Mucosa of rectum (tissue), 2 donors: Measurements from ENCODE around the gene HK3.

ENCODE experiments used
- H3K27ac ChIP-seq, 2 donors: one replicate each; pipeline ENCODE4 v1.7.0; 2013; ENCODE audit warnings: inconsistent platforms in 2 of 2, low read depth in 2 of 2, low read length in 2 of 2
- H3K27me3 ChIP-seq, 2 donors: one replicate each; pipeline ENCODE4 v1.7.0; 2013; ENCODE audit warnings: low read length in 2 of 2; ENCODE audit not compliant: control insufficient read depth in 2 of 2, insufficient read depth in 2 of 2
- H3K36me3 ChIP-seq, 2 donors: one replicate each; pipeline ENCODE4 v1.7.0; 2013; ENCODE audit warnings: low read length in 2 of 2; ENCODE audit not compliant: control insufficient read depth in 2 of 2, insufficient read depth in 2 of 2
- H3K4me1 ChIP-seq, 2 donors: one replicate each; pipeline ENCODE4 v1.7.0; 2013; ENCODE audit warnings: low read length in 2 of 2, mild to moderate bottlenecking in 1 of 2; ENCODE audit not compliant: control insufficient read depth in 2 of 2, insufficient read depth in 2 of 2
- H3K4me3 ChIP-seq, 2 donors: one replicate each; pipeline ENCODE4 v1.7.0; 2013; ENCODE audit warnings: low read length in 2 of 2
- H3K9ac ChIP-seq, 2 donors: one replicate each; pipeline ENCODE4 v1.7.0; 2013; ENCODE audit warnings: low read length in 2 of 2, low read depth in 1 of 2, mild to moderate bottlenecking in 1 of 2
- H3K9me3 ChIP-seq, 2 donors: one replicate each; pipeline ENCODE4 v1.7.0; 2013; ENCODE audit warnings: low read length in 2 of 2; ENCODE audit not compliant: control insufficient read depth in 2 of 2
- donor health status: healthy.
- donor health status: Normal muscosa, but diverticular disease.

HK3 gene

DNA sequence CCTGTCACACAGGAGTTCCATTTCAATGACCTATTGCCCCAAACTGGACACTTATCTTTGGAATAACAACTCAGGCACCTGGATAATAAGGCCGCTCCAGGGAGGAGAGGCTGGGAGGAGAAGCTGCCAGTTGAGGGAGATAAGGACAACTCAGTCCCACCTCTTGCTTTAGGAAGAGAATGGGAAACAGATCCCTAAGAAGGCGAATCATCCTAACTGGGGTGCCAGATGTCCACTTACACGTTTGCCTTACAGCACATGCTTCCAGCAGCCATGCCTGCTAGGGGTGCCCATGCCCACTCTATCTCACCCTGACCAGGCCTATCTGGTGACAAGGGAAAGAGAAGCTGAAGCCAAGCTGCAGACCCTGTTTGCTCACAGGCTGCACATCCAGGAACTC, 6.5 kb downstream of the HK3 start:
- Histone ChIP-seq H3K36me3 (no peaks in the 10 kb centered on the region), H3K4me3 (no peak overlapping the region)

DNA sequence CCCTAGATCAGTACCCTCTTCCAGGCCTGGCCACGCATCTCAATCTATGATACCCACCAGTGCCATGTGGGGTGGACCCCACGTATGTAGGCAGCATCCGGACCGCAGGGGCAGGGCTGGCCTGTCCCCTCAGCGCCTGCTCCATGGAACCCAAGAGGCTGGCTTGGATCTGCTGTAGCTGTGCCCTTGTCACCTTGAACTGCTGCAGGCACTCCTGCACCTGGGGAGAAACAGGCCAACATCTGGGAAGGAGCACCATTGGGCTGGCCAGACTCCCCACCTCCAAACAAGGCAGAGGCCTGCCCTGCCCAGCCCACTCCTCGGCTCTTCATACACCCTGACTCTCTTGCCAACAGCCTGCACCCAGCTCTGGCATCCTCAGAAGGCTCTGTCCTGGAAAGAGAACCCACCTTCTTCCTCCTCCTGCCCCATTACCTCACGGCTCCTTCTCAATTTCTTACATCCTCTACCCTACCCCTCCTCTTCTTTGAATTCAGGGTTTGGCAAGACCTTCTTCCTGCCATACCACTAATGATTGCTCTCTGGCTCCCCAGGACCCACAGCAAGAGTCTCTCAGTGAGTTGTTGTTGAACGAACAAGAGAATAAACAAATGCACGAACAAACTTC, 7.7 kb downstream of the HK3 start:
- H3K4me3 ChIP-seq = no peak overlapping the region
- no peak overlapping the region for H3K9ac ChIP-seq
- H3K27ac ChIP-seq = no peak overlapping the region
- no peaks in the 10 kb centered on the region for H3K9me3 ChIP-seq
- no peaks in the 10 kb centered on the region for H3K27me3 ChIP-seq
- peaks cover 0 to 2% of the 10 kb centered on the region in 2 donors for H3K4me1 ChIP-seq
- no peaks in the 10 kb centered on the region for H3K36me3 ChIP-seq

More for the DNA sequence above, 6.5 kb downstream of the HK3 start:
- Histone ChIP-seq H3K27me3 (no peaks in the 10 kb centered on the region), H3K4me1 (peaks cover 0 to 2% of the 10 kb centered on the region in 2 donors), H3K9me3 (no peaks in the 10 kb centered on the region), H3K9ac (no peak overlapping the region), H3K27ac (no peak overlapping the region)

DNA sequence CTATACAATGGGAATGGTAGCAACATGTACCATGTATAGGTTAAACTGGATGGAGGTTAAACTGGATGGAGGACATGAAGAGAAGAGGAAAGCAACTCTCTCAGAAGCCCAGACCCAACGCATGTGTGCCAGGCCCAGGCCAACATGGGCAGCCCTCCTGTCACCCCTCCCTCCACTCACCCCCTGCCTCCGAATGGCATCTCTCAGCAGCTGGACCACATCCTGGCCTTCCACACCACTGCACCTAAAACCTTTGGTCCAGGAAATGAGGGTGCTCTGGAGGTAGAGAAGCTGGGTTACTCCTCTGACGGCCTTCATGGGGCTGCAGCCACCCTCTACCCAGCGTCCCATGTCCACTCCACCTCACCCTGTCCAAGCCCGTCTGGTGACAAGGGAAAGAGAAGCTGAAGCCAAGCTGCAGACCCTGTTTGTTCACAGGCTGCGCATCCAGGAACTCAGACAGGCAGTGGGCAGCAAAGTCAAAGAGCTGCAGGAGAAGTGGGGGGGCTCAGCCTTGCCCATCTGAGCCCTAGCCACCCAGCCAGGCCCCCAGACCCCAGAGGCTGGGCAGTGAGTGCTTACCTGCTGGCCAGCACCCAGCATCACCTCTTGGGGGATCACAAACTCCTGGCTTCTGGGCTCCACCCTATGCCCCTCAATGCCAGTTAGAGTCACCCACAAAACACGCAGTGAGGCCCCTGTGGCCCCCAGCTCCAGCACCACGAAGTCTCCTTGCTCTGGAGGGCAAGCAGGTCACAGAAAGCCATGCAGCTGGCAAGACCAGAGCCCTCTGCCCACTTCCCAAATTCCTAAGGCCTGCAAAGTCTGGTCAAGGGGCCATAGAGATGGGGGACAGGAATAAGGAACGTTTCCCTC, 8.5 kb downstream of the HK3 start:
- peaks cover 0 to 2% of the 10 kb centered on the region in 2 donors for H3K4me1 ChIP-seq
- H3K27ac ChIP-seq = no peak overlapping the region
- H3K4me3 ChIP-seq = no peak overlapping the region
- no peaks in the 10 kb centered on the region for H3K36me3 ChIP-seq
- no peaks in the 10 kb centered on the region for H3K9me3 ChIP-seq
- H3K27me3 ChIP-seq = no peaks in the 10 kb centered on the region
- H3K9ac ChIP-seq = no peak overlapping the region

DNA sequence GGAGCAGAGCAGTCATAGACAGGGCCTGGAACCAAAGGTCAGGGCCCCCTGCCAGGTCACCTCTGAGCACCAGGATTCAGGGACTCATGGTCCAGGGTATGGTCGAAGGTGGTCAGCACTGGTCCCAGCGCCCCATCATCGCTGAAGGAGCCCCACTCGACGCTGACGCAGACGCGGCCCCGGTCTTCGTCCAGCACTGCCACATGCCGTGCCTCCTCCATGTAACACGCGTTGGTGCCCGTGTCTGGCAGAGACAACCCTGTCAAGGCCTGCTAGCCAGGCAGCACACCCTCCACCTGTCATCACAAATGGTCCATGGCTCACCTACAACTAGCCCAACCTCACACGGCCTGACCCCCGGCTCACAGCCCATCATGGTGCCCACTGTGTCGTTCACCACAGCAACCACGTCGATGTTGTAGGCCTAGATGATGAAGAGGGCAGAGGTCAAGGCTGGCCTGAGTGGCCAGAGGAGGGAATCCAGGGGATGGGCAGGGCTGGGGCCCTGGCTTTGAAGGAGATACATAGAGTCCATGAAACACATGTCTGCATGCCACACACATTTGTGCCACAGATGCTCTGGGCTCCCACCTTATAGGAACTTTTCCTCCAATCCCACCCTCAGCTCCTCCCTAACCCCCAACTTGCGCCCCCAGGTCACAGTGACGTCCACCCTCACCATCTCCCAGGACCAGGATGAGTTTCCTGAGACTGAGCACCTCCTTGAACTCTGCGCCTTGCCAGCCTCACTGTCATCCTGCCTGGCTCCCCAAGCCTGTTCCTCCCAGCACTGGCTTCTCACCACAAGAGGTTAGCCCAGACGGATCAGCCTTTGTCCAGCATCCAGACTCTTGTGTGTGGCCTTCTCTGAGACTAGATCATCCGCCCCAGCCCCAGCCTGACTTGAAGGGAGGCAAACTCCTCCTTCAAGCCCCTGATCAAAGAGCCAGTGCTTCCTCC, 9.5 kb downstream of the HK3 start:
- H3K9ac ChIP-seq = no peak overlapping the region
- peaks cover 0 to 2% of the 10 kb centered on the region in 2 donors for H3K4me1 ChIP-seq
- no peak overlapping the region for H3K27ac ChIP-seq
- no peaks in the 10 kb centered on the region for H3K36me3 ChIP-seq
- no peaks in the 10 kb centered on the region for H3K9me3 ChIP-seq
- H3K27me3 ChIP-seq = no peaks in the 10 kb centered on the region
- H3K4me3 ChIP-seq = no peak overlapping the region

DNA sequence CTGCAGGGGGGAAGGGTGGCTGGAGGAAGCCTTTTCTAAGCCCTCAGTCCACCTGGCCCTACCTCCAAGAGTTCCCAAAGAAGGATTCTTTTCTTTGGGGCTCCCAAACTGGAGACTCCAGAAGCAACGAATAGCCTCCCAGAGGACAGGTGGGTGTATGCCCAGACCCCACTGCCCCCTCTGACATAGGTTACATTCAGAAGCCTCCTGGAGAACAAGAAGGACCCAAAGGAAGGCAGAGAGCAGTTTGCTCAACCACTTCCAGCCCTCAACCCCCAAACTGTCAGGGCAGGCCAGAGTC, 10.3 kb downstream of the HK3 start:
- peaks cover 0 to 2% of the 10 kb centered on the region in 2 donors for H3K4me1 ChIP-seq
- no peak overlapping the region for H3K27ac ChIP-seq
- peaks cover 0 to under 1% of the 10 kb centered on the region in 2 donors for H3K27me3 ChIP-seq
- H3K36me3 ChIP-seq = no peaks in the 10 kb centered on the region
- no peaks in the 10 kb centered on the region for H3K9me3 ChIP-seq
- H3K4me3 ChIP-seq = no peak overlapping the region
- no peak overlapping the region for H3K9ac ChIP-seq

DNA sequence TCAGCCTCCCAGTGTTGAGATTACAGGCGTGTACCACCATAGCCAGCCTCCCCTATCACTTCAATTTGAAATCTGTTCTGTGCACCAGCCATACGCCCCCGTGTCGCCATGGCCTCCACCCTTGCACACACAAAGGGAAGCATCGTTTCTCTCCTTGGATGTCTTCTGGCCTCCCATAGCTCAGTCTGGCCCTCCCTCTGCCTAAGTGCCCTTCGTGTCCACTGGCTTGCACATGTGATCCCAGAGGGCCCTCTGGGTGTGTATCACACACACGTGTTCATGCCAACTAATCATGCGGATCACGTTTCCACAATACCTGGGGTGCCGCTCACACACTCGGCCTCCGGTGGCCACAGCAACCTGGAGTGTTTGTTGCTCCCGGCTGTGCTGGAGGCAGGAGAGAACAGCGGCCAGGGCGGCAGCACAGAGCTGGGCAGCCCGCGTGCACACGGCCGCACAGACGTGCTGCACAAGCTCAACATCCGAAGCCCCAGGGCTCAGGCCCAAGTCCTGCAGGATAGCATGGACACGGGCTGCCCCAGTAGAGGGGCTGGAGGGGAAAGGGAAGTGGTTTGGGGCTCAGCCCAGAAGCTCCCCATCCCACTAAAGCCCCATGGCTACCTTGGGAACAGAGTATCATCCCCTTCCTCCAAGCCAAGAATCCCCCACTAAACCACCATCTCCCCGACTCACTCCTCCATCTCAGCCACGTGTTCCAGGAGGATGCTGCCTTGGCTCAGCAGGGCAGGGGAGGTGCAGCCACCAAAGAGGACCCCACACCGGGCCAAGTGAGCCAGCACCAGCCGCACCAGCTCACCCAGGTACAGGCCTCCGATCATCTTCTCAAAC, 10.9 kb downstream of the HK3 start:
- H3K36me3 ChIP-seq = no peaks in the 10 kb centered on the region
- H3K27ac ChIP-seq = no peak overlapping the region
- no peak overlapping the region for H3K9ac ChIP-seq
- H3K4me1 ChIP-seq = peaks cover 0 to 2% of the 10 kb centered on the region in 2 donors
- H3K9me3 ChIP-seq = no peaks in the 10 kb centered on the region
- no peak overlapping the region for H3K4me3 ChIP-seq
- H3K27me3 ChIP-seq = peaks cover 0 to 3% of the 10 kb centered on the region in 2 donors

DNA sequence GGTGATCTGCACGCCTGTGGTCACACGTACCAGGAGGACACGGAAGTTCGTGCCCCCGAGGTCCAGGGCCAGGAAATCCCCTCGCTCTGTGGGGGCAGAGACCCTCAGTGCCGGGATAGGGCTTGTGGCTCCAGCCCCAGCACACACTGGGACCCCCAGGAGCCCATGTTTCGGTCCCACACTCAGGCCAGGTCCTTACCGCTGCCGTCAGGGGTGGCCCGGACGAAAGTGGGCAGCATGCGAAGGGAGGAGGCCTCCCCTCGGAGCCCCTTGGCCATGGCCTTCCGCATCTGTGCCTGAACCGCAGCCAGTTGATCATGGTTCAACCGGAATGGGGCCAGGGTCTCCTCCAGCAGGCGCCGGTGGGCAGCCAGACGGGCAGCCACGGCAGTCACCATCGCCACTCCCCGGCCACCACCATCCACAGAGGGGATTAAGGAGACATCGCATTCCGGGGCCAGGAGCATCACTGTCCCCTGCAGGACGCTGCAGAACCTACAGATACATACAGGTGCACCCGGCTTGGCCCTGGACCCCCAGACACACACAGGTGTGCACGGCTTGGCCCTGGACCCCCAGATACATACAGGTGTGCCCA, 11.8 kb downstream of the HK3 start:
- H3K9ac ChIP-seq = no peak overlapping the region
- no peaks in the 10 kb centered on the region for H3K9me3 ChIP-seq
- peaks cover 0 to 2% of the 10 kb centered on the region in 2 donors for H3K4me1 ChIP-seq
- no peak overlapping the region for H3K27ac ChIP-seq
- no peak overlapping the region for H3K4me3 ChIP-seq
- H3K27me3 ChIP-seq = peaks cover 0 to 3% of the 10 kb centered on the region in 2 donors
- no peaks in the 10 kb centered on the region for H3K36me3 ChIP-seq

DNA sequence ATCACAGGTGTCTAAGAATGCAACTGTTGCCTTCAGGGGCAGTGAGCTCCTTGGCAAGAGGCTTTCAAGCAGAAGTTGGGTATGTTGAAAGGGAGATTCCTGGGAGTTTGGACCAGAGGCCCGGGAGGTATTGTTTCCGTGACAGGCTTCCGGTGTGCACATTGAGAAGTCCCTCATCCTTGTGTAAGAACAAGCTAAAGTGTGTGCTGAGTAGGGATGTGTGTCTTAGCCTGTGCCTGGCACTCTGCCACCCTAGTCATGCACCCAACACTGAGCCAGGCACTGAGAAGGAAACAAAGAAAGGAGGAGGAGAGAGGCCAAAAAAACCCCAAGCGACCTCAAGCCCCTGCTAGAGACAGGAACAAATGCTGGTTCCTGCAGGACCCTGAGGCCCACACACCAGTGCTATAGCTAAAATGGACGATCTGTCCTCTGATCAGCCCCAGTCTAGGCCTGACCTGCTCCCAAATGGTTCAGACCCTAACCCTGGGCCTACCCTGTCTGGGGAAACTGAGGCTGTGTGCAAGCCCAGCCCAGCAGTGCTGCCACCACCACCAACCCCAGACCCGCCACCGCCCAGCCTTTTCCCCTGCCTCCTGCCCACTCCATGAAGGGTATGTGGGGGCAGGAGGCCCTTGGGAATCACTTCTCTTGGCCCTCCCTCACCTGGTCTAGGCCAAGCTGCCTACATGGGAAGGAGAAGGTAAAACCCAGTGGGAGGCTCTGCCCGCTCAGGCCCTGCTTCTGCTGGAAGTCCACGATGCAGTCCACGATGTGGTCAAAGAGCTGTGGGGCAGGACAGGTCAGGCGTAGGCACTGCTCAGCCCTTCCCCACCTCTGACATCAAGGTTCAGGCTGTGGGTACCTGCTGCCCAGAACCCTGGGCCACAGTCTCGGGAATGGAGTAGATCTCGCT, 12.6 kb downstream of the HK3 start:
- Histone ChIP-seq H3K9ac (no peak overlapping the region), H3K27me3 (peaks cover 0 to 3% of the 10 kb centered on the region in 2 donors), H3K4me3 (no peak overlapping the region), H3K4me1 (peaks cover 0 to 2% of the 10 kb centered on the region in 2 donors), H3K9me3 (no peaks in the 10 kb centered on the region), H3K27ac (no peak overlapping the region), H3K36me3 (no peaks in the 10 kb centered on the region)
